NCI-H2227 treated with DMSO at 0.1 percent for 48 hours (cell line): ENCODE data around the gene GRIK3.

Source experiments
- DNase-seq: peaks from one replicate; lab custom pipeline; 2025; lab: John Stamatoyannopoulos, UW

GRIK3 gene

DNA sequence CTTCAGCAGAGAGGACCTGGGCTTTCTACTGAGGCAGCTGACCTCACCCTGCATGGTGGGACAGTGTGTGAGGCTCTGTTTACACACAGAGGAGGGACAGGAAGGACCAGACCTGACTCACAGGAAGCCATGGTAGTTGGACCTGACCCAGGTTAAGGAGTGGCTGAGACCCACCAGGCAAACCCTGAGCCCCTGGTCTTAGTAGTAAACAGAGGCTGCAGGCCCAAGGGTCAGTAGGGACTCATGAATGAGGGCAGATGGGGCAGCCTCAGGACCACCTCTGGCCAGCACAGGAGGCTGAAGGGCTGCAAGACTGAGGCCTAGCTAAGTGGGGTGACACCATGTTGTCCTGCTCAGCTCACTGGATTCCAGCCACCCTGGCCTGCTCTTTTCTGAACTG lies 273.2 kb downstream of the GRIK3 start:
- DNase-seq, result no peak

DNA sequence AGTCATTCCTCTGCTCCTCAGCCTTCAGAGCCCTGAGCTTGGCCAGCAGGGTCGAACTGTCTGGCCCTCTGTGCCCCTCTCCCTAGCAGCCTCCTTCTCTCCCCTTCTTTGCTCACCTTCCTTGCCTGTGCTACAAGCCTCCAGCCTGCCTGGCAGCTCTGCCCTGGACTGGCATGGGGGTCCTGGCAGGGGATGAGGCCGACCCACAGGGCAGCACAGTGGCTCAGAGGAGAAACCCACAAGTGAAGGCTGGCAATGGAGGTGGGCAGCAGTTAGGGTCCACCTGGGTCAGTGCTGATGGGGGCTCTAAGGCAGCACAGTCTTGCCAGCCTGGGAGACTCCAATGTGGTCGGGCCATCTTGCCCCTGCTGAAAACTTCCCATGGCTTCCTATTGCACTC lies 274.2 kb downstream of the GRIK3 start:
- no peak for DNase-seq

DNA sequence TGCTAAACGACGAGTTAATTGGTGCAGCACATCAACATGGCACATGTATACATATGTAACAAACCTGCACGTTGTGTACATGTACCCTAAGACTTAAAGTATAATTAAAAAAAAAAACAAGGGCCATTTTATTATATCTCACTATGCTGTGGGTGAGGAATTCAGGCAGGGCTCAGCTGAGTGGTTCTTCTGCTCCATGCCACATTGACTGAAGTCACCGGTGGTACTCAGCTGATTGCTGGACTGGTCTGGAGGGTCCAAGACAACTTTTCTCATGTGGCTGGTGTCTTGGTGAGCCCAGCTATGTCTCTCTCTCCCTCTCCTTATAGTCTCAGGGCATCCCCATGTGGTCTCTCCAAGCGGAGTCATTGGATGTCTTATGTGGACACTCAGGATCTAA lies 275.0 kb downstream of the GRIK3 start:
- no peak for DNase-seq

DNA sequence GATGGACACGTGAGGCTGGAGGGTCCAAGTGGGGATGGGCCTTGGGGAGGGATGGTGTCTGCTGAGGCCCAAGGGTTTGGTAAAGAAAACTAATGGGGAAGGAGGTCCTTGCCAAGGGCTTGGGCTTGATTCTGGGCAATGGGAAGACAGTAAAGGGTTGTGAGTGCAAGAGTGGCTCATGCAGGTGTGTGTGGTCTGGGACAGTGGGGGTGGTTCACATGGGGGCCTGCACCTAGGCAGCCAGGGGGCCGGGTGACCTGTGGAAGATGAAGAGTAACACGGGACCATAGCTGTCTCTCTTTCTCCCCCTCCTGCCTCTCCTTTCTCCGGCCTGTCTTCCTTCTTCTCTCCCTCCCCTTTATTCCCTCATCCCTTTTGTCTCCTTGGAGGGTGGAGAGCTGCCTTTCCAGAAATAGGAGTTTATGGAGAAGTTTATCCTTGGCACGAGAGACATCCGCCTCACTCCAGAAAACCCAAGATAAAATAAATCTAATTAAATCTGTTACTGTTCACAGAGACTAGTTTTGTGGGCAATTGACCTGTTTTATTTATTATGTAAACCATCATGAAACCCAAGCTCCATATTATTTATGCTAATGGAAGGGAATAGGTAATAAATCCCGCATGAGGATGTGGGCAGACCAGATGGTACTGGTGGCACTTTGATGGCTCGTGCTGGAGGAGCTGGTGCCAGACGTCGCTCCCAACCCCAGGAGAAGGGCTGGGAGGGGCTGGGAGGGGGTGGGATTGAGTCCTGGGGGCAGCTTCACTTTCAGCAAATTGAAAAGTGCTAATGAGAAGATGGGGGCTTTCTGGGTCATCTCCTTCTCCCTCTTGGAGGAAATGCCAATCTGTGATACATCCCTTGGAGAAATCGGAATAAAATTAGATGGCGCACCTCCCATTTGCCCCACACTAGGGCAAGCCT lies 278.7 kb downstream of the GRIK3 start:
- no peak for DNase-seq

DNA sequence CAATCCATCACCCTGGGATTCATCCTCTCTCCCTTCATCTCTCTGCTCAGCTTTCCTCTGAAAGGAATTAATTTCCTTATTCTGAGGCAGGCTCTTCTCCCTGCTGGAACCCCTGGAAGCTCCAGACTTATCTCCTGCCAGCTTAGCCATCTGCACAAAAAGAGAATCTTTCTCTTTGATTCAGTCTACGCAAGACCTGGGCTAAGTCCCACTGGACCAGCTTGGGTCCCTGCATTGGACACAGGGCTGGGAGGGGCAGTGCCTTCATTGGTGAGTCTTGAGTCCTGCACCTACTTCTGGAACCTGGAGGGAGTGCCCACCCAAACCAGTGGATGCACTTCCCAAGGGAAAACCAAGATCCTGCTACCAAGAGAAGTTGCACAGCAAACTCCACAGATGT lies 279.9 kb downstream of the GRIK3 start:
- no peak for DNase-seq

DNA sequence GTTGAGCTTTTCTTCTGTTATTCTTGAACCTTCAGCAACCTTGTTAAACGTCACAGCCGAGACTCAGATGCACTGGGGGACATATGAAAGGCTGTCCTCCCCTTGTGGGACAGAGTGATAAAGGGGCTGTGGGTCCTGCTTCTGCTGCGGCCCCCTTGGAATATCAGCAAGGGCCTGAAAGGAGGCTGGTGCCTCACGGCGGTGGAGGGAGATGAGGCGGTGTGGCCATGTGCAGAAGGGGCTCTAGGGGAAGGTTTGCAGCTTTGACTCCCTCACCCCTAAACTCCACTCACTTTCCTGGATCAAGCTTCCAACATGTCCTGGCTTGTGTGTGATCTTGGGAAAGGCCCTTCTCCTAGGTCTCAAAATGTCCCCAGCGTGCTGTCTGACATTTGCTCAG lies 280.9 kb downstream of the GRIK3 start:
- no peak for DNase-seq

DNA sequence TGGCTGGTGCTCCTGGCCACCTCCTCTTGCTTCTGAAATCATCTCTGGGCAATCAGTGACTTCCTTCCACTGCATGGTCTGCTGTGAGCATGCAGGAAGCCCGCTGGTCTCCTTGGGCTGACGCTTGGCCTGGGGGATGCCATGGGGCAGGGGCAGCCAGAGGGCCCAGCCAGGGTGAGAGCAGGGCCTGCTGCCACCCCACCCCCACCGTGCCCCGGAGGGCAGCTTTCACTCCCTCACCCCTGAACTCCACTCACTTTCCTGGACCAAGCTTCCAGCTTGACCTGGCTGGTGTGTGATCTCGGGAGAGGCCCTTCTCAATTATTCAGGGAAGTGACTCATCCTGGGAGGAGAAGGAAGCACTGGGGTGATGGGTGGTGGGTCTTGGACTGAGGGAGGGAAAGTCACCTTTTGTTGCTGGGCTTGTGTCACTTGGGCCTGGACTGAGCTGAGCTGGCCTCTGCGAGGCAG lies 281.4 kb downstream of the GRIK3 start:
- no peak for DNase-seq

DNA sequence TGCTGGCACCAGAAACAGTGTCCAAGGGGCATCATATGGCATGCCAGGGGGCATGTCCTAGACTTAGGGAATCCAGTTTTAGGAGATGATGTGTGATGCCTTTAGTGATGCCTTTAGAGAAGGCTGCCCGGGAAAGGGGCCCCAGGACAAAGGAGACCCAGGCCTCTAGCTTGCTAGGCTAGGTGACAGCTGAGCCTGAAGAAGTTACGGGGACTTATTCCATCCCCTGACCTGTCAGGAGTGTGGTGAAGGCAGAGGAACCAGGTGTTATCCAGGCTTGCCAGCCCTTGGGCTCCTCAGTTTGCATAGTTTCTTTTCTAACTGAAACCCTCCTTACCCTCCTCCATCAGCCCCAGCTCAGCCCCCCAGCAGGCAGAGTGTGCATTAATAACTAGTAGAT lies 281.9 kb downstream of the GRIK3 start:
- DNase-seq, result no peak

DNA sequence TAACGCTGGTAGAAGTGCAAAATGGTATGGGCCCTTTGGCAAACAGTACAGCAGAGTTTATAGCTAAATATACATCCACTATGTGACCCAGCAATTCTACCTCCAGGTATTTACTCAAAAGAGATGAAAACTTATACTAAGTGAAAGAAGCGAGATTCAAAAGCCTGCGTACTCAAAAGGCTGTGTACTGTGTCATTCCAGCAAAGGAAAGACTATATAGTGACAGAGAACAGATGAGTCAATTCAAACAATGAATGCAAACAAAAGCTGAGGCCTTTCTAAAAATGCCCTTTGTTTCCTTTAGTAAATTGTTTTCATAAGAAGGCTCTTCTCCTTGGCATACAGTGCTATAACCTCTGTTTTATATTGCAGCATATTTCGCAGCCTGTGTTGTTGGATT lies 282.8 kb downstream of the GRIK3 start:
- DNase-seq, result no peak

DNA sequence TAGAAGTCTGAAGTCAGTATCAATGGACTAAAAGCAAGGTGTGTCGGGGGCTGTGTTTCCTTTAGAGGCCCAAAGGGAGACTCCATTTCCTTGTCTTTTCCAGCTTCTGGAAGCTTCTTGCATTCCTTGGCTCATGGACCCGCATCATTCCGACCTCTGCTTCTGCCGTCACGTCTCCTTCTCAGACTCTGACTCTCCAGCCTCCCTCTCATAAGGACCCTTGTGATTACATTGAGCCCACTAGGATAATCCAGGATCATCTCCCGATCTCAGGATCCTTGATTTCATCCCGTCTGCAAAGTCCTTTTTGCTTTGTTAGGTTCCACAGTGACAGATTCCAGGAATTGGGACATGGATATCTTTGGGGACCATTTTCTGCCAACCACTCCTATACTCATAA lies 285.8 kb downstream of the GRIK3 start:
- DNase-seq, result no peak
